Measurements from ENCODE around the gene ASCC2.

ASCC2 gene

GRCh38 chr22:29772170-29772641 lies 65.9 kb downstream of the ASCC2 start:
- TF ChIP-seq POLR2AphosphoS5 (IDR thresholded peaks at IDR 0.05; ENCODE audit: low read depth, low read length), result no peak
- TF ChIP-seq FOXP2 (optimal IDR thresholded peaks at IDR 0.05; ENCODE audit: borderline replicate concordance, extremely low read depth, extremely low read length, insufficient read depth), result no peak
- TF ChIP-seq SIN3A (IDR thresholded peaks at IDR 0.05; ENCODE audit: borderline replicate concordance, insufficient read depth, low read length), result no peak
- TF ChIP-seq TAF1 (IDR thresholded peaks at IDR 0.05; ENCODE audit: borderline replicate concordance, insufficient read depth, low read length), result no peak
- TF ChIP-seq REST (IDR thresholded peaks at IDR 0.05; ENCODE audit: insufficient read depth in 1 of 2, low read depth in 2 of 2, low read length in 2 of 2), result no peak

- no peak for TF ChIP-seq REST (IDR thresholded peaks at IDR 0.05; ENCODE audit: insufficient read depth in 1 of 2, low read depth in 2 of 2, low read length in 2 of 2)
- no peak for TF ChIP-seq FOXP2 (optimal IDR thresholded peaks at IDR 0.05; ENCODE audit: borderline replicate concordance, extremely low read depth, extremely low read length, insufficient read depth)
- no peak for TF ChIP-seq TAF1 (IDR thresholded peaks at IDR 0.05; ENCODE audit: borderline replicate concordance, insufficient read depth, low read length)
- TF ChIP-seq POLR2AphosphoS5 (IDR thresholded peaks at IDR 0.05; ENCODE audit: low read depth, low read length), result no peak
- no peak for TF ChIP-seq SIN3A (IDR thresholded peaks at IDR 0.05; ENCODE audit: borderline replicate concordance, insufficient read depth, low read length)
Measured at GRCh38 chr22:29769723-29770321, 68.3 kb downstream of the ASCC2 start.

GRCh38 chr22:29768052-29768693 lies 69.9 kb downstream of the ASCC2 start:
- TF ChIP-seq SIN3A (IDR thresholded peaks at IDR 0.05; ENCODE audit: borderline replicate concordance, insufficient read depth, low read length) (no peak), TAF1 (IDR thresholded peaks at IDR 0.05; ENCODE audit: borderline replicate concordance, insufficient read depth, low read length) (no peak), FOXP2 (optimal IDR thresholded peaks at IDR 0.05; ENCODE audit: borderline replicate concordance, extremely low read depth, extremely low read length, insufficient read depth) (no peak), REST (IDR thresholded peaks at IDR 0.05; ENCODE audit: insufficient read depth in 1 of 2, low read depth in 2 of 2, low read length in 2 of 2) (no peak), POLR2AphosphoS5 (IDR thresholded peaks at IDR 0.05; ENCODE audit: low read depth, low read length) (no peak)

GRCh38 chr22:29767171-29768051 lies 70.7 kb downstream of the ASCC2 start, which contains the start of gene UQCR10:
TSS of gene UQCR10 (plus strand) at chr22:29767369. CDS start at chr22:29767399, 30 bp downstream.
- TF ChIP-seq POLR2AphosphoS5 (IDR thresholded peaks at IDR 0.05; ENCODE audit: low read depth, low read length), result no peak; the same call in none of the 2 replicates
- peak; percentile 82 for TF ChIP-seq TAF1 (IDR thresholded peaks at IDR 0.05; ENCODE audit: borderline replicate concordance, insufficient read depth, low read length)
- peak in 1 of 2 experiments; percentile 31; a peak in 1 of 4 replicates for TF ChIP-seq REST (IDR thresholded peaks at IDR 0.05; ENCODE audit: insufficient read depth in 1 of 2, low read depth in 2 of 2, low read length in 2 of 2)
- no peak for TF ChIP-seq SIN3A (IDR thresholded peaks at IDR 0.05; ENCODE audit: borderline replicate concordance, insufficient read depth, low read length)
- no peak for TF ChIP-seq FOXP2 (optimal IDR thresholded peaks at IDR 0.05; ENCODE audit: borderline replicate concordance, extremely low read depth, extremely low read length, insufficient read depth)

All from PFSK-1 (cell line).